Gastrocnemius medialis (tissue), 4 donors: ENCODE data around the gene CCBE1. TPM values are rescaled to one million over a fixed set of nuclear protein-coding genes. Genes with fewer than 3 reads are reported as not detected.

Experiments
- ATAC-seq, 2 donors: fragments of 150-250 bp; one replicate each; pipeline ENCODE4 v1.9.1; 2016
- DNase-seq, 2 donors: peaks; one replicate each; pipeline ENCODE4 v3.0.0-alpha.2; 2019
- H3K27ac ChIP-seq, 4 donors: fragments of 200-600 bp; sonication (generic); 1 replicate in 1 of 4; 2 replicates in 3 of 4; pipeline ENCODE4 v1.5.1; 2016 to 2018; ENCODE audit warnings: mild to moderate bottlenecking in 2 of 4, moderate library complexity in 1 of 4
- H3K27me3 ChIP-seq, 3 donors: fragments of 200-600 bp; sonication (generic) in 2 of 3; 1 replicate in 1 of 3; 2 replicates in 2 of 3; pipeline versions ENCODE4 v1.5.1 to v1.6.0; 2016 to 2019; ENCODE audit warnings: mild to moderate bottlenecking in 1 of 3, moderate library complexity in 1 of 3
- H3K36me3 ChIP-seq, 2 donors: fragments of 200-600 bp; sonication (generic) in 1 of 2; one replicate each; pipeline ENCODE4 v1.5.1; 2017 to 2018
- H3K4me1 ChIP-seq, 2 donors: fragments of 200-600 bp; sonication (generic) in 1 of 2; one replicate each; pipeline ENCODE4 v1.5.1; 2016 to 2017; ENCODE audit warnings: mild to moderate bottlenecking in 2 of 2
- H3K4me3 ChIP-seq, 4 donors: fragments of 200-600 bp; sonication (generic) in 3 of 4; 1 replicate in 1 of 4; 2 replicates in 3 of 4; pipeline ENCODE4 v1.5.1; 2016 to 2019; ENCODE audit warnings: mild to moderate bottlenecking in 2 of 4
- H3K9me3 ChIP-seq, 3 donors: fragments of 200-600 bp; sonication (generic) in 2 of 3; 1 replicate in 1 of 3; 2 replicates in 2 of 3; pipeline ENCODE4 v1.5.1; 2016 to 2019
- POLR2A ChIP-seq, 2 donors: fragments of 450-650 bp; IDR thresholded peaks; one replicate each; pipeline ENCODE4 v1.6.1; 2017; ENCODE audit warnings: antibody characterized with exemption in 2 of 2, mild to moderate bottlenecking in 2 of 2, moderate library complexity in 2 of 2
- in situ Hi-C, 4 donors: fragments of 200-750 bp; cut with MboI; loops; one replicate each; pipeline versions ENCODE4 v1.15.0 to v1.8.0; 2017; ENCODE audit warnings: low sequenced_read_pairs in 4 of 4
- intact Hi-C: fragments of 100-400 bp; cut with DNase I; formaldehyde crosslinking; loops from one replicate; pipeline ENCODE4 v1.15.1; 2023; ENCODE audit warnings: low total_unique reads
- total RNA-seq, 4 donors: library from RNA; depleted of rRNA; stranded (reverse); fragments of >200 nt; gene quantifications; one replicate each; pipeline versions ENCODE4 v1.1.0 to v1.2.3, GENCODE V29; 2016
- TF ChIP-seq, protein P1 (sequence below), 5 experiments: fragments of 450-650 bp in 3 of 5; fragments of 200-600 bp in 2 of 5; sonication (generic) in 2 of 5; IDR thresholded peaks in 4 of 5; conservative IDR thresholded peaks in 1 of 5; 1 replicate in 4 of 5; 2 replicates in 1 of 5; pipeline ENCODE4 v1.5.1; 2016 to 2019; ENCODE audit warnings: antibody characterized with exemption in 5 of 5, mild to moderate bottlenecking in 3 of 5, moderate library complexity in 3 of 5

The CCBE1 gene
- total RNA-seq, 4 donors from 2014 or later, result 0.44 to 2.7 (median 1.3) TPM

GRCh38 chr18:59459369-59460071 lies 237.7 kb downstream of the CCBE1 start:
- DNase-seq, result no peak
- TF ChIP-seq, protein P1, sequence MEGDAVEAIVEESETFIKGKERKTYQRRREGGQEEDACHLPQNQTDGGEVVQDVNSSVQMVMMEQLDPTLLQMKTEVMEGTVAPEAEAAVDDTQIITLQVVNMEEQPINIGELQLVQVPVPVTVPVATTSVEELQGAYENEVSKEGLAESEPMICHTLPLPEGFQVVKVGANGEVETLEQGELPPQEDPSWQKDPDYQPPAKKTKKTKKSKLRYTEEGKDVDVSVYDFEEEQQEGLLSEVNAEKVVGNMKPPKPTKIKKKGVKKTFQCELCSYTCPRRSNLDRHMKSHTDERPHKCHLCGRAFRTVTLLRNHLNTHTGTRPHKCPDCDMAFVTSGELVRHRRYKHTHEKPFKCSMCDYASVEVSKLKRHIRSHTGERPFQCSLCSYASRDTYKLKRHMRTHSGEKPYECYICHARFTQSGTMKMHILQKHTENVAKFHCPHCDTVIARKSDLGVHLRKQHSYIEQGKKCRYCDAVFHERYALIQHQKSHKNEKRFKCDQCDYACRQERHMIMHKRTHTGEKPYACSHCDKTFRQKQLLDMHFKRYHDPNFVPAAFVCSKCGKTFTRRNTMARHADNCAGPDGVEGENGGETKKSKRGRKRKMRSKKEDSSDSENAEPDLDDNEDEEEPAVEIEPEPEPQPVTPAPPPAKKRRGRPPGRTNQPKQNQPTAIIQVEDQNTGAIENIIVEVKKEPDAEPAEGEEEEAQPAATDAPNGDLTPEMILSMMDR (IDR thresholded peaks at IDR 0.05 in 4 of 5, conservative IDR thresholded peaks at IDR 0.05 in 1 of 5), result peak; percentile 25 to 50 (median 32)
- no peak for TF ChIP-seq POLR2A (IDR thresholded peaks at IDR 0.05)
- in situ Hi-C loops, result loop anchor here (5.0 to 25.0 kb wide), 3 partner anchors 353 to 365 kb away; no protein-coding TSS in a partner anchor

GRCh38 chr18:59458575-59458974 lies 238.6 kb downstream of the CCBE1 start:
- ATAC-seq (no peak), DNase-seq (no peak)
- no peaks in the 10 kb centered on the region for H3K9me3 ChIP-seq
- H3K4me3 ChIP-seq, result no peak overlapping the region
- H3K4me1 ChIP-seq, result no peaks in the 10 kb centered on the region
- intact Hi-C loops, result no loop called here
- no peaks in the 10 kb centered on the region for H3K36me3 ChIP-seq
- no peaks in the 10 kb centered on the region for H3K27me3 ChIP-seq
- in situ Hi-C loops, result loop anchor here in 3 of 4 donors (10.0 to 25.0 kb wide), 2 partner anchors 354 to 366 kb away; no protein-coding TSS in a partner anchor
- no peak overlapping the region for H3K27ac ChIP-seq
- no peak for TF ChIP-seq POLR2A (IDR thresholded peaks at IDR 0.05)
- TF ChIP-seq, protein P1 (IDR thresholded peaks at IDR 0.05 in 4 of 5, conservative IDR thresholded peaks at IDR 0.05 in 1 of 5), result no peak

More at GRCh38 chr18:59459369-59460071, 237.7 kb downstream of the CCBE1 start:
- intact Hi-C loops, result loop anchor here (1.0 kb wide), 1 partner anchor 364 kb away; no protein-coding TSS in a partner anchor
- Histone ChIP-seq H3K4me1 (no peaks in the 10 kb centered on the region), H3K27ac (no peak overlapping the region), H3K27me3 (no peaks in the 10 kb centered on the region), H3K36me3 (no peaks in the 10 kb centered on the region), H3K4me3 (no peak overlapping the region), H3K9me3 (no peaks in the 10 kb centered on the region)
- ATAC-seq, result no peak

GRCh38 chr18:59456657-59457056 lies 240.6 kb downstream of the CCBE1 start:
- H3K27me3 ChIP-seq, result no peaks in the 10 kb centered on the region
- H3K36me3 ChIP-seq, result no peaks in the 10 kb centered on the region
- no peak for ATAC-seq
- H3K27ac ChIP-seq, result no peak overlapping the region
- TF ChIP-seq POLR2A (IDR thresholded peaks at IDR 0.05), result no peak
- TF ChIP-seq, protein P1 (IDR thresholded peaks at IDR 0.05 in 4 of 5, conservative IDR thresholded peaks at IDR 0.05 in 1 of 5), result no peak
- no peaks in the 10 kb centered on the region for H3K4me1 ChIP-seq
- intact Hi-C loops, result no loop called here
- no peak for DNase-seq
- no peaks in the 10 kb centered on the region for H3K9me3 ChIP-seq
- no peak overlapping the region for H3K4me3 ChIP-seq
- in situ Hi-C loops, result loop anchor here in 3 of 4 donors (10.0 to 25.0 kb wide), 2 partner anchors 356 to 368 kb away; no protein-coding TSS in a partner anchor

GRCh38 chr18:59455728-59456276 lies 241.4 kb downstream of the CCBE1 start:
- no peaks in the 10 kb centered on the region for H3K4me1 ChIP-seq
- H3K27ac ChIP-seq, result no peak overlapping the region
- H3K27me3 ChIP-seq, result no peaks in the 10 kb centered on the region
- no peak for TF ChIP-seq POLR2A (IDR thresholded peaks at IDR 0.05)
- TF ChIP-seq, protein P1 (IDR thresholded peaks at IDR 0.05 in 4 of 5, conservative IDR thresholded peaks at IDR 0.05 in 1 of 5), result no peak
- DNase-seq (no peak), ATAC-seq (no peak)
- in situ Hi-C loops, result loop anchor here in 3 of 4 donors (10.0 to 25.0 kb wide), 2 partner anchors 356 to 369 kb away; no protein-coding TSS in a partner anchor
- intact Hi-C loops, result no loop called here
- H3K4me3 ChIP-seq, result no peak overlapping the region
- no peaks in the 10 kb centered on the region for H3K36me3 ChIP-seq
- H3K9me3 ChIP-seq, result no peaks in the 10 kb centered on the region
